Right lobe of liver (tissue), 4 donors: ENCODE data around the gene ECHDC3.

ENCODE experiments used
- CTCF ChIP-seq, 4 donors: fragments of 200-600 bp in 3 of 4; fragments of 450-650 bp in 1 of 4; IDR thresholded peaks; one replicate each; pipeline versions ENCODE4 v1.5.1 to v1.8.0; 2016 to 2022; ENCODE audit warnings: antibody characterized with exemption in 4 of 4, mild to moderate bottlenecking in 2 of 4
- POLR2A ChIP-seq: fragments of 450-650 bp; IDR thresholded peaks from one replicate; pipeline ENCODE4 v1.6.1; 2017; ENCODE audit warnings: antibody characterized with exemption, mild to moderate bottlenecking
- donor health status: DM: no; HTN: no; CAD: no.
- donor health status: DM: no; HTN: no; CAD: no.
- donor health status: DM: no; HTN: yes; CAD: no.

DNA sequence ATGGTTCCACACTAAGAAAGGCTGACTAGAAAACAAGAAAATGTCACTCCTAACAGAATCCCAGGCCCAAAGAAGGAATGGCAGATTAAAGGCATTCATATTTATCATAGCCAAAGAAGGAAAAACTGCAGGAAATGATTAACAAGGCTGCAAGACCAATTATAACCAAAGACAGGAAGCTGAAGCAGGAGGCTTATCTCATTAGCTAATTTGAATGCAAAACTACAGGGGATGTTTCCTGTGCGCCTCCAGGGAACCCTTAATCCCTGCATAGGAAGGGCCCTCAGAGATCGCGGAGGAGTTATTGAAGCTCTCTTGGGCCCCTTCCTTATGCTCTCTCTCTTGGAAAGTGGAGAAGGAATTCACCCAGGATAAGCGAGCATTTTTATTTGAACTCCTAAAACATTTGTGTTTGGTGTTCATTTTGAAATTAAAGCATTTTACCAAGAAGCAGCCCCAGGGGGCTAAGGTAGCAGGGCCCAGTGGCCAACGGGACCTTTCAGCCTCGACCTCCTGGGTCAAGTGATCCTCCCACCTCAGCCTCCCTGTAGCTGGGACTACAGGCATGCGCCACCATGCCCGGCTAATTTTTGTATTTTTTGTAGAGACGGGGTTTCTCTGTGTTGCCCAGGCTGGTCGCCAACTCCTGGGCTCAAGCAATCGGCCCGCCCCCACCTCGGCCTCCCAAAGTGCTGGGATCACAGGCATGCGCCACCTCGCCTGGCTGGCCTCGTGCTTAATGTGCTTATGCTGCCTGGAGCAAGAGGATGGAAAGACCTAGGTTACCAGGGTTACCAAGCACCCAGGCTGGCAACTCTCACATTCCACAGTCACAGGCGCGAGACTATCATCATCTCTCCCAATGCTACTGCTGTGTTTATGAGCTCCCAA is 56.9 kb downstream of the ECHDC3 start:
- TF ChIP-seq CTCF (IDR thresholded peaks at IDR 0.05) = no peak
- TF ChIP-seq POLR2A = no peak
